ENCODE data around the gene RBM17. TPM values are rescaled to one million over a fixed set of nuclear protein-coding genes. Genes with fewer than 3 reads are reported as not detected.

RBM17 gene
- total and polyA plus RNA-seq, 10 of the 15 experiments (the other 5 are each of a cell fraction or from before 2014, with no cell fraction given): 28.4 to 181 (median 83.9) TPM

DNA sequence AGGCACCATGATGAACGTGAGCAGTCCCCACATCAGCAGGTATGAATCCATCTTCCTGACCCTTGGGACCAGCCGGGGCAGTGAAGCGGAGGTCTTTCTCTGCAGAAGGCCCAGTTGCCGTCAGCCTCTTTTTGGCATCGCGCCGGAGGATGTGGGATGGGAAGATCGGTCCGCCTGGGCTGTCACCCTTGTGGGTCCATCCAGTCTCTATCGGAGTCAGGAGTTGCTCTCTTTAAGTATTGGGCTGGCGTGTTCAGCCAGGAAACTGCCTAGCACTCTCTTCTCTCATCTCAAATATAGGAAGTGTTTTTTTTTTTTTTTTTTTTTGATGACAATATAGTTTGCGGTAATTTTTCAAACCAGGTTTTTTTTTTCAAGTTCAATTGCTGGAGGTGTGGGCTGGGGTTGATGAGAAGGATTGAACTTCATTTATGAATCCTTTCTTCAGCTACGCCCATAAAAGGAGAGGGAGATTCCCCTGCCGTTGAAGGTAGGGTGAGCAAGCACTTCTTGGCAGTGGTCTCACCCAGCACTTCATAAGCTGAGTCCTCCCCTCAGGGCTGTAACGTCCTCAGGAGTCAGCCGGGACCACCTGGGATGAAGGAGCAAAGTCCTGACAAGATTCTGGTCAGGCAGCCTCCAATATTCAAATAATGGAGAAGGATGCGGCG lies 26.6 kb upstream of the RBM17 start, which contains the start of gene IL2RA:
TSS of gene IL2RA (minus strand) at position 267 of the 671 bp plus-strand sequence. CDS start at position 51, 216 bp downstream.
- Histone ChIP-seq H3K9me3 (replicated peaks; ENCODE audit: control insufficient read depth, insufficient read depth, low read length) (no peaks in the 10 kb centered on the region), H3K36me3 (ENCODE audit: control insufficient read depth in 2 of 2, insufficient read depth in 2 of 2, low read length in 1 of 2) (no peaks in the 10 kb centered on the region), H3K9ac (ENCODE audit: control insufficient read depth, insufficient read depth, low read length) (peak within 1 kb of the TSS; percentile 51; the same call in 1 of the 2 replicates), H3K4me2 (ENCODE audit: control insufficient read depth, insufficient read depth) (peak within 1 kb of the TSS; percentile 52), H3K4me1 (ENCODE audit: control insufficient read depth, insufficient read depth, low read length) (peaks cover 28% of the 10 kb centered on the region), H3K27ac (ENCODE audit: control insufficient read depth, insufficient read depth) (peak within 1 kb of the TSS; percentile 14; the same call in 1 of the 2 replicates), H2AFZ (ENCODE audit: control insufficient read depth, low read depth, low read length) (peak within 1 kb of the TSS; percentile 39), H3K4me3 (peak within 1 kb of the TSS; percentile 43; the same call in 1 of the 2 replicates), H4K20me1 (ENCODE audit: control insufficient read depth, insufficient read depth) (no peaks in the 10 kb centered on the region), H3K79me2 (ENCODE audit: control insufficient read depth, insufficient read depth, low read length) (no peaks in the 10 kb centered on the region; the same call in 1 of the 2 replicates), H3K27me3 (replicated peaks in 1 of 2; ENCODE audit: control insufficient read depth in 2 of 2, insufficient read depth in 2 of 2, low read length in 1 of 2) (no peaks in the 10 kb centered on the region)
- DNase-seq (ENCODE audit: low read depth, low spot score): no peak
- WGBS (ENCODE audit: insufficient coverage, insufficient replicate concordance, low lambda C conversion rate, missing lambda C conversion rate): 10% methylated on average over 18 of the region's 18 CpGs
- no peak for FAIRE-seq
- ATAC-seq: peak; percentile 65
- ChIA-PET POLR2A (interaction anchor here (0.5 to 3.4 kb wide), 8 partner anchors 8 to 52 kb away, joined by 3 to 16 read pairs (median 5); no protein-coding TSS in a partner anchor), SMC1A (ENCODE audit: uncharacterized antibody, unreplicated experiment) (interaction anchor here (0.7 to 3.9 kb wide), 8 partner anchors 9 to 237 kb away, joined by 3 to 18 read pairs (median 4); no protein-coding TSS in a partner anchor), RAD21 (ENCODE audit: unreplicated experiment) (interaction anchor here (0.6 to 2.3 kb wide), 6 partner anchors 8 to 69 kb away, joined by 3 to 11 read pairs (median 4); no protein-coding TSS in a partner anchor), CTCF (interaction anchor here (0.9 to 3.0 kb wide), 5 partner anchors 11 to 82 kb away, joined by 3 to 19 read pairs (median 5); no protein-coding TSS in a partner anchor)
- no TSS peak for BruUV-seq (replicated peaks)
- intact Hi-C loops (cut with micrococcal nuclease; ENCODE audit: unreplicated experiment): no loop called here
- in situ Hi-C loops (cut with MboI): no loop called here
- TF ChIP-seq ZZZ3 (IDR thresholded peaks at IDR 0.05; ENCODE audit: control insufficient read depth, insufficient read length, low read depth) (no peak), POLR2AphosphoS2 (IDR thresholded peaks at IDR 0.05; ENCODE audit: low read depth, low read length) (no peak), HDGF (IDR thresholded peaks at IDR 0.05) (no peak), RCOR1 (conservative IDR thresholded peaks at IDR 0.05; ENCODE audit: low read depth, low read length) (no peak), BACH1 (IDR thresholded peaks at IDR 0.05; ENCODE audit: borderline replicate concordance) (no peak), SRF (IDR thresholded peaks at IDR 0.05; ENCODE audit: low read depth in 2 of 2, low read length in 2 of 2) (peak in 1 of 2 experiments; percentile 85; a peak in 2 of 4 replicates), POLR2A (IDR thresholded peaks at IDR 0.05; ENCODE audit: low read depth, low read length) (no peak), TCF12 (IDR thresholded peaks at IDR 0.05; ENCODE audit: low read depth, low read length) (no peak), ZBED1 (IDR thresholded peaks at IDR 0.05; ENCODE audit: borderline replicate concordance) (no peak), SIX5 (IDR thresholded peaks at IDR 0.05; ENCODE audit: low read depth, low read length, severe bottlenecking) (no peak), NR2C2 (IDR thresholded peaks at IDR 0.05; ENCODE audit: borderline replicate concordance, control insufficient read depth, insufficient read length, low read depth) (no peak), TCF7 (IDR thresholded peaks at IDR 0.05; ENCODE audit: borderline replicate concordance) (no peak), EP300 (IDR thresholded peaks at IDR 0.05; ENCODE audit: borderline replicate concordance in 1 of 2, control insufficient read depth in 1 of 2, low read depth in 2 of 2, low read length in 2 of 2) (no peak), USF2 (IDR thresholded peaks at IDR 0.05; ENCODE audit: borderline replicate concordance, low read depth, low read length) (no peak), IRF4 (IDR thresholded peaks at IDR 0.05; ENCODE audit: low read depth, low read length) (no peak), HCFC1 (IDR thresholded peaks at IDR 0.05; ENCODE audit: low read length) (no peak), MAX (IDR thresholded peaks at IDR 0.05; ENCODE audit: low read depth, low read length) (no peak), TBL1XR1 (IDR thresholded peaks at IDR 0.05; ENCODE audit: low read depth, low read length) (no peak), CHD2 (IDR thresholded peaks at IDR 0.05; ENCODE audit: borderline replicate concordance, low read depth, low read length) (no peak)
- TF ChIP-seq, protein P1, sequence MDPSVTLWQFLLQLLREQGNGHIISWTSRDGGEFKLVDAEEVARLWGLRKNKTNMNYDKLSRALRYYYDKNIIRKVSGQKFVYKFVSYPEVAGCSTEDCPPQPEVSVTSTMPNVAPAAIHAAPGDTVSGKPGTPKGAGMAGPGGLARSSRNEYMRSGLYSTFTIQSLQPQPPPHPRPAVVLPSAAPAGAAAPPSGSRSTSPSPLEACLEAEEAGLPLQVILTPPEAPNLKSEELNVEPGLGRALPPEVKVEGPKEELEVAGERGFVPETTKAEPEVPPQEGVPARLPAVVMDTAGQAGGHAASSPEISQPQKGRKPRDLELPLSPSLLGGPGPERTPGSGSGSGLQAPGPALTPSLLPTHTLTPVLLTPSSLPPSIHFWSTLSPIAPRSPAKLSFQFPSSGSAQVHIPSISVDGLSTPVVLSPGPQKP (IDR thresholded peaks at IDR 0.05; ENCODE audit: low read depth, low read length): no peak
